GM21528 (cell line): ENCODE results near the gene BGN.

Source experiments
- ATAC-seq: cut with Tn5 transposase; IDR thresholded peaks from one replicate; pipeline ENCODE4 v1.9.1; 2021; ENCODE audit warnings: mild to moderate bottlenecking, moderate library complexity; ENCODE audit not compliant: unreplicated experiment, low FRiP score

The BGN gene

DNA sequence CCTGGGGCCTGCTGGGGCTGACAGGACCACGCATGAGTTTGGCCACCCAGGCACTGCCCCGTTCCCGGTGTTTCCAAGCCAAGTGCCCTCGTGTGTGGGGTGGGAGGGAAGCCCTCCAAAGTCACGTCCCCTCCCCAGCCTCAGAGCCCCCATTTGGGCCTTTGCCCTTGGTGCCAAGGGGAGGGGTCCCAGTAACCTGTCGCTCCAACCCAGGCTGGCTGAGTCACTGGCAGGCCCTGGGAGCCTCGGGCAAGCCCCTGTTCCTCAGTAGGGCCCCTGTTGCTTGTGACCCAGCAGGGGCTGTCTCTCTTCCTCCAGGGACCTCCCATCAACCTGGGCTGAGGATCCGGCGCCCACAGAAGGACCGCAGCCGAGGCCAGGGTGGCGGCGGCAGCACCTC lies 13.7 kb upstream of the BGN start:
- ATAC-seq: no peak

DNA sequence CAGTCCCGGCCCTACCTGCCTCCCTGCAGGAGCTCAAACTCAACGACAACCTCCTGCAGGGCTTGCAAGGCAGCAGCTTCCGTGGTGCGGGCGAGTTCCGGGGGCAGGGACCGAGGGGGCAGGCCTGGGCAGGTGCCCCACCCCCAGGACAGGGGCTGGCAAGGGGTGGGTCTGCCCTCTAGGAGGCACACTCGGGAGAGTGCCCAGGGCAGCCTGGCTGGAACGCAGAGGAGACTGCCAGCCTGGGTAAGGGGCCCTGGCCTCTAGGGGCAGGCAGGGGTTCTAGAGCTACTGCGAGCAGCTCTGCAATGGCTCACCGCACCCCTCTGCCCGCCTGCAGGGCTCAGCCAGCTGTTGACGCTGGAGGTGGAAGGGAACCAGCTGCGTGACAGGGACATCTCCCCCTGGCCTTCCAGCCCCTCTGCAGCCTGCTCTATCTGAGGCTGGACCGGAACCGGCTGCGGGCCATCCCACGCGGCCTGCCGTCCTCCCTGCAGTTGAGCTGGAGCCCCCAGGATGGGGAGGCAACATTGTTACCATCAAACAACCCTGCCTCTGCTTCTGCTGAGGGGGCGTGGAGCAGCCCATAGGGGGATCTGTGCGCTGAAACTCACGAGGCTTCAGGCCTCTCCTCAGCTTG lies 12.3 kb upstream of the BGN start:
- ATAC-seq: no peak

DNA sequence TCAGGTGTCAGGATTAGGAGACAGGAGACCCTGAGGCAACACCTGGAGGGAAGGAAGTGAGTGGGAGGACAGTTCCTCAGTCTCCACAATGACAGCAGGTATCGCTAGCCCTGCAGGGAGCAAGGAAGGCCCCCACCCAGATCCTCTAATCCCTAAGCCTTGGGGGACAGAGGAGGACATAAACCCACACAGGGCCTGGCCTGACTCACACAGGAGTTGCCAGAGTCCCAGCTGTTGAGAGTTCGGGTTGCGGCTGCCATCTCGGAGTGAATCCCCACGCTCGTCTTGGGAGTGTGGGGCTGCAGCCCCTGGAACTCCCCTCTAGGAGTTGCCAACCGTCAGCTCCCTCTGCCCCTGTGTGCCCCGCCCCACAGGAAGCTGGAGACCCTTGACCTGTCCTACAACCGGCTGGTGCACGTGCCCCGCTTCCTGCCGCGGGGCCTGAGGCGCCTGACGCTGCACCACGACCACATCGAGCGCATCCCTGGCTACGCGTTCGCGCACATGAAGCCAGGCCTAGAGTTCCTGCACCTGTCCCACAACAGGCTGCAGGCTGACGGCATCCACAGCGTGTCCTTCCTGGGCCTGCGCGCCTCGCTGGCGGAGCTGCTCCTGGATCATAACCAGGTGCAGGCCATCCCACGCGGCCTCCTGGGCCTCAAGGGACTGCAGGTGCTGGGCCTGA lies 9.2 kb upstream of the BGN start:
- no peak for ATAC-seq

- no peak for ATAC-seq
Measured at GRCh38 chrX:153486171-153486570, 8.6 kb upstream of the BGN start.

DNA sequence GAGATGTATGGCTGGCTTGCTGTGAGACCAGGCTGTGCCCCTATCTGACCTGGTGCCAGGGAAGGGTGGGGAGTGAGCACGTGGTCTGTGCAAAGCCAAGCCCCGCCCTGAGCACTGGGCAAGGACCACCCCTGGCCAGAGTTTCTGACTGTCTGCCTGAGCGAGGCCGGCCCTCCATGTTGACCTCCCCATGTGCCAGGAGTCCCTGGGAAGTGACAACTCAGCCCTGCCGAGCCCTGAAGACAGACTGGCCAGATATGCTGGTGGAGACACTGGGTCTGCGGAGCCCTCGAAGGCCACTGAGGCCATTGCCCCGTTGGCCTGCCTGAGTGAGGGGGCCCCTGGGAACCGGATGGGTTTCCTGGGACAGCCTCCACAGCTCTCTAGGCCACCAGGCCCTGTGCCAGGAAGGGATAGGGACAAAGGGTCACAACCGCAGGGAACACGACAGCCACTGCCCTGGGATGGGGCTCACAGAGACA lies 7.1 kb upstream of the BGN start:
- ATAC-seq: no peak

- no peak for ATAC-seq
Measured at GRCh38 chrX:153488231-153488914, 6.4 kb upstream of the BGN start.

DNA sequence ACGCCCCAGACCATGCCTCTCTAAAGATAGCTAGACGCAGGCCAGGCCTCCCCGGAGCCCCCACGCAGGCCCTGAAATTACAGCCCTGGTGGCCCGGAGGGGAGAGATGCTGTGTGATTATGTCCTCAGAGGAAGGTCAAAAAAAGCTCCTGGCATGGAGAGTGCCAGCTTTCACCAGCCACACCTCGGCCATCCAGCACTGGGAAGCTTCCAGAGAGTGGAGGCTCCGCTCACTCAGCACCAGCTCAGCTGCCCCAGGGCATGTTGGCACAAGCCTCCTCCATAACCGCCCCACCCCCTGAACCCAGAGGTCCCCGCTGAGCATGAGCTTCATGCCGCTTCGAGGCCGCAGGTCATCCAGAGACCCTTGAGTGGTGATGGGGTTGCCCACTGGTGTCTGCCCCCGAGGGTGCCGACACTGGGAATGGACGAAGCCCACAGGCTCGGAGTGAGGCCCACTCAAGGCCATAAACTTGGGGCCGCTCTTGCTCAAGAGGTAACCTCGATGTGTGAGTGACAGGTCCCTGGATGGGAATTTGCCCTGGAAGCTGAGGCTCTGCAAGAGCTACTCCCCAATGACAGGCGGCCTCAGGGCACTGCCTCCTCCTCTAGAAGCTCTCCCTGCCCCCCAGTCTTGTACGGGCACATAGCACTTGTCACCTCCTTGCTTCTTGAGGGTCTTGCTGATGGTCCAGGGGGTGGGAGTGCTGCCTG lies 4.4 kb upstream of the BGN start:
- no peak for ATAC-seq

DNA sequence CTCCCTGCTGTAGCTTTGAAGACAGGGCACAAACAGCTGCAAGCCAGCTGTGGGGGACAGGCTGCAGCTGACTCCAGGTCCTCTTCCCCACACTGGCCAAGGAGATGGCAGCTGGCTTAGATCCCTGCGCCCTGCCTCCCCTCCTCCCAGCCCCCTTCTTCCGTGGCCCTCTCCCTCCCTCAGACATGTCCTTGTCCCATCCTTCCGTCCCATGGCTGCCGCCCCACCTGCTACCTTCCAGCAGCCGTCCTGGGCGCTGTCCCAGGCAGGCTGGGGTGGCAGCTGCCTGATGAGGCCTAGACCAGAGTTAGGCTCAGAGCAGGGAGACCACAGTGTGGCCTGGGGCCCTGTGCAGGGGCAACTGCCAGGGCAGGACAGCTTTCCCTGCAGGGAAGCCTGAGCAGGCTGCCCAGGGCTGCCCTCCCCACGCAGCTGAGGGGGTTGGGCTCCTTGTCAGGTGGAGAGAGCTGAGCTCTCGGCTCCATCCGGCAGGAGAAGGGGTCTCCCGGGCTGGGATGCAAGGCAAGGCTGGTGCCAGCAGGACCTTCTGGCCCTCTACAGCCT lies 3.3 kb upstream of the BGN start:
- ATAC-seq: no peak

DNA sequence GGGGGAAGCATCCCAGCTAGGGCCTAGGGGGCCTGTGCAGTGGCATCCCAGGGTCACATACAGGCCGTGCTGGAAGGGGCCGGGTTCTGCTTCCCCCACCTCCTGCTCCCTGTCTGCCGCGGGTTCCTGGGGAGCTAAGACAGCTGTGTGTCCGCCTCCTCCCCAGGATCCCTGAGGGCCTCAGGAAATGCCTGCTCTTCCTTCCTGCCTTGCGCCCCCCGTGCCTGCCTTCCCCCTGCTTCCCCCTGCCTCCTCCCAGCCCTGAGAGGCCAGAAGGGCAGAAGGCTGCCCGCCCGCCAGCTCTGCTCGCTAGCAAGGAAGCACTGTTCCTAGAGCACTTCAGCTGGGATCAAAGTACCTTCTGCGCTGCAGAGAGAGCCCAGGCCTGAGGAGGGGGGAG lies 2.9 kb upstream of the BGN start:
- ATAC-seq: no peak

- ATAC-seq: no peak
Measured at GRCh38 chrX:153492543-153492942, 2.2 kb upstream of the BGN start.

DNA sequence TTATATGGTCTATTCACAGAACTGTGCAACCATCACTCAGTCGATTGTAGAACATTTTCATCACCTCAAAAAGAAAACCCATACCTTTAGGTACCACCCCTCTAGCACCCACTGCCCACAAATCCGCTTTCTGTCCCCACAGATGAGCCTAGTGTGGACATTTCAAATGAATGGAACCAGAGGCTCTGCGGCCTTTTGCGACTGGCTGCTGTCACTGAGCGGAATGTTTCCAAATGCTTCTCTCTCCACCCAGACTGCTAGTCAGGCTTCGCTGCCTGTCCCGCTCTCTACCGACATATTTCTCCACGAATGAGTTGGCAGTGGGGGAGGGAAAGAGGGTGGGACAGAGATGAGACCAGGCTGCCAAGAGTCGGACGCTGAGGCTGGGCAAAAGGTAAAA lies 1.7 kb upstream of the BGN start:
- ATAC-seq: no peak

DNA sequence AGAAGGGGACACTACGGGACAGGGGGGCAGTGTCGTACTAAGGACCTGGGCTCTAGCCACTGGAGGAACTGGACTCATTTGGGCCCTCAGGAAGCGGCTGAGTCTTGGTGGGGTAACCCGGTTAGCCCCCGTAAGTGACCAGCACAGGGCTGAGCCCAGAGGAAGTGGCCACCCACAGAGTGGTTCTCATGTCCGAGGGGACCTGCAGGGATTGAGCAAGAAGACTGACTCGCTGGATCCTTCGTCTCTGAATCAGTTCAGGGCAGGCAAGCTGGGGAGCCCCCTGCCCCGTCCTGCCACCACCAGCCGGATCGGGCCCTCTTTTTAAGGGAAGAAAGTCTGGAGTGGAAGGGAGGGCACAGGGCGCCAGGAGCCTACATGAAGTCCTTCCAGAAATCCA lies 719 bp upstream of the BGN start:
- no peak for ATAC-seq

DNA sequence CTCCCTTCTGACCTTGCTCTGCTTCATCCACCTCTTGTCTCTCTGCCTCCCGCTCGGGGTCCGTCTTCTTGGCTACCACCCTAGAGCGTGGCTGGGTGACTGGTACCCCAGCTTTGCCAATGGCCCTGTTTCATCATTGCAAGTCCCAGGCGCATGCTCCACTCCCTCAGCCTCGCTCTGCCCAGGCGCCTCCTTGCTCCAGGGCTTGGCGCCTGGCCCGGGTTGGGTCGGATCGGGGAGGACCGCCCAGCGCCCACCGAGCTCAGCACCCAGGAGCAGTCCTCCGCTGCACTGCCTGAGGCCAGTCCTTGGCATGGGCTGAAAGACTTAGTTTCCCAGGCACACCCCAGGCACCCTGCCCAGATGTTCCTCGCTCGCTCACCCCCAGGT lies 577 bp downstream of the BGN start:
- ATAC-seq: no peak

GRCh38 chrX:153495903-153496589 lies 1.3 kb downstream of the BGN start:
- no peak for ATAC-seq

DNA sequence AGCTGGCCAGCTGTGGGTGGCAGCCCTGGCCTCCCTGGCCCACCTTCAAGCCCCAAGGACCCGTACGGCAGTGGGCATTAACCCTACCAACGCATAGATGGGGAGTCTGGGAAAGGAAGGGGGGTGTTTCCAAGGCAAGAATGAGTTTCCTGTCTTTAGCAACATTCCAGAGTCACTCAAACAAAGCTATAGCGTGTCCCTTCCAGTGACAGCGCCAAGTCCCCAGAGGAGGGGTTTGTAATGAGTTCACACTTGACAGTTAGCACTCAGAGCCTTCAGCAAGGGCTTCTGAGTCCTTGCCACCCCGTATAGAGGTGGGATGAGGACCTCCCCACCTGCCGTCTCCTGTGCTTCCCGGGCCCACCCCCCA lies 1.8 kb downstream of the BGN start:
- no peak for ATAC-seq

DNA sequence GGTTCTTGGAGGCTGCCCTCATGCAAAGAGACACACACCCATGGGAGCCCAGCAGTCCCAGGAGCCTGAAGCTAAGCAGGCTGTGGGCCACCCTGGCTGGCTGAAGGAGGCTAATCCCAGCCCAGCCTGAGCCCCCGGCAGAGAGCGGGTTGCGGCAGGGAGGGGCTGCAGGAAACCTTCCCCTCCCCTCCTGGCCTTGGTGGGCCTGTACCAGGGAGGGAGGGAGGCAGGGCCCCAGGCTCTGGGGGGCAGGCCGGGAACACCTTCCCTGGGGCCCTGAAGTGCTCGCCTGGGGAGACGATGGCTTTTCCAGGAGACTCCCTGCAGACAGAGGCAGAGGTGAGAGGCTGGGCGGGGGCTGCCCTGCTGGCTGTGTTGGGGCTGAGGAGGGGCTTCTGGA lies 3.7 kb downstream of the BGN start:
- ATAC-seq: no peak

DNA sequence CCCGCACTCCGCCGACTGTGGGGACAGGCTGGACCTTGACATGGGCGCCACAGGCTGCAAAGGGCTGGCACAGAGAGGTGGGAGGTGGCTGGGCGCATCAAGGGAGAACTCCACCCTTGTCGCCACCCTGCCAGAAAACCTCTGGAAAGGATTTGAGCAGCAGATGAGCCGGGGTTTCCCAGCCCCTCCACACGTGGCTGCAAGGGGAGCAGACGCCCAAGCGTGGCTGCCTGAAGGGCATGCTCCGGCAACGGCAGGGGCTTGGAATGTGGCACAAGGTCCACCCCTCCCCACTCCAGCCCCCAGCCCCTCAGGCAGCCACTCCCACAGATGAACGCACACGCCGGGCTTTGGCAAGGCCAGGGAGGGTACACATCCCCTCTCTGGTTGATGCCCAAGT lies 4.6 kb downstream of the BGN start:
- no peak for ATAC-seq

GRCh38 chrX:153499876-153500275 lies 5.1 kb downstream of the BGN start:
- no peak for ATAC-seq

- ATAC-seq: no peak
Measured at GRCh38 chrX:153500676-153501280, 6.0 kb downstream of the BGN start.

DNA sequence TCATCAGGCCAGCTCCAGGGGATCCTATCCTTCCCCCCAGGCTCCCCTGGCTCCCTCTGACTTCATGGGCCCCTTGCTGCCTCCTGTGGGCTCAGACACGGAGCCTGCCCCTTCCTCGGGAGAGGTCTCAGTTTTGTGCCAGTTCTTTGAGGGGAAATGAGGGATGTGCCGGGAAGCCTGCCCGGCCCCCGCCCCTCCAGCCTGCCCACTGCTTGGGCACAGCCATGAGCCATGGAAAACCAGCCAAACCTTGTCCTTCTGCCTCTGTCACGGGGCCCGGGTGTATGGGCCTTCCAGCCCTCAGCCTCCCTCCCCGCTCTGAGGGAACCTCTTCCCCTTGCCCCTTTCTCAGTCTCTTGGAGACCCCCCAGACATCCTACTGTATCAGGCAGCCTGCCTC lies 6.8 kb downstream of the BGN start:
- no peak for ATAC-seq
